OCI-M2 (cell line): Measurements from ENCODE around the gene HSPA12B.

ENCODE experiments used
- DNase-seq: peaks from one replicate; lab custom pipeline; 2025; ENCODE audit not compliant: unreplicated experiment; lab: John Stamatoyannopoulos, UW

Gene HSPA12B

DNA sequence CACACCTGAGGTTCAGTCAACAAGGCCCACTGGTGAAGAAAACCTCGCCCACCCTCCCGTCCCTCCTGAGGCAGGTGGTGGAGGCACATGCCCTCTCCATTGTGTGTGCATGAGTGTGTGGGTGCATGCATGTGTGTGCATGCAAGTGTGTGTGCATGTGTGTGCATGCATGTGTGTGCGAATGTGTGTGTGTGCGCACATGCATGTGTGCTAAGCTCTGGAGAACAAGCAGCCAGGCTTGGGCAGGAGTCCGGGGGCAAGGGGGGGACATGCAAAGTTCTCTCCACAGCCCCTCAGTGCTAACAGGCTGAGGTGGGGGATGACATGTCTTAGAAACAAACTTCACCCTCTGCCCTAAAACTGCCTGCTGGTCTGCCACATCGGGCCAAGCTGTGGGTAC is 3.1 kb upstream of the HSPA12B start:
- no peak for DNase-seq

DNA sequence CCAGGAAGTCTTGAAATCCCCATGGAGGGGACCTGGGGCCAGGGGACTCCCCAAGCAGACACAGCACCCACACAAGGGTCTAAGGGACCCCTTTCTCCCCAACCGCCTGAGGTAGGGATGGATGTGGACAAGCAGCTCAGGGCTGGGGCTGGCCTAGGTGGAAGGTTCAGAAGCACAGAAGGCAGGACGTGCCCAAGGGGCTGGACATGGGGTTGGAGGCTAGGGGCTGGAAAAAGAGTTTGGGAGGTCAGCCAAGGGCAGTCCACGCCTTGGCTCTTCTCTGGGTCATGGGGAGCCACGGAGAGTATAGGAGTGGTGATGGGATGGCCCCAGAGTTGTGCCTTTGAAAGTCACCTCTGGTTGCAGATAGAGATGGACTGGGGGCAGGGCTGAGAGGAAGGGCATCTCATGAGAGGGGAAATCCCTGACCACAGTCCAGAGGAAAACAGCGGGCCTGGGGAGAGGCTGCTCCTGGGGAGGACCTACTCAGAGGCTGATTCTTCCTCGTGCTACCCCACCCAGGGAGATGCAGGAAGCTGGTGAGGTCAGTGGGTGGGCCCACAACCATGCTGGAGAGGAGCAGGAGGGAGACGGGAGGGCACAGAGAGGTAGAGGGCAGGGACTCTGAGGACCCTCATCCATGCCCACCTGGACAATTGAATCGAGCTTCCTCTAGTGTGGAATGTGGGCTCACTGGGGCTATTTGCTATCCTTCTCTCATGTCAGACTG is 2.5 kb upstream of the HSPA12B start:
- DNase-seq = no peak

DNA sequence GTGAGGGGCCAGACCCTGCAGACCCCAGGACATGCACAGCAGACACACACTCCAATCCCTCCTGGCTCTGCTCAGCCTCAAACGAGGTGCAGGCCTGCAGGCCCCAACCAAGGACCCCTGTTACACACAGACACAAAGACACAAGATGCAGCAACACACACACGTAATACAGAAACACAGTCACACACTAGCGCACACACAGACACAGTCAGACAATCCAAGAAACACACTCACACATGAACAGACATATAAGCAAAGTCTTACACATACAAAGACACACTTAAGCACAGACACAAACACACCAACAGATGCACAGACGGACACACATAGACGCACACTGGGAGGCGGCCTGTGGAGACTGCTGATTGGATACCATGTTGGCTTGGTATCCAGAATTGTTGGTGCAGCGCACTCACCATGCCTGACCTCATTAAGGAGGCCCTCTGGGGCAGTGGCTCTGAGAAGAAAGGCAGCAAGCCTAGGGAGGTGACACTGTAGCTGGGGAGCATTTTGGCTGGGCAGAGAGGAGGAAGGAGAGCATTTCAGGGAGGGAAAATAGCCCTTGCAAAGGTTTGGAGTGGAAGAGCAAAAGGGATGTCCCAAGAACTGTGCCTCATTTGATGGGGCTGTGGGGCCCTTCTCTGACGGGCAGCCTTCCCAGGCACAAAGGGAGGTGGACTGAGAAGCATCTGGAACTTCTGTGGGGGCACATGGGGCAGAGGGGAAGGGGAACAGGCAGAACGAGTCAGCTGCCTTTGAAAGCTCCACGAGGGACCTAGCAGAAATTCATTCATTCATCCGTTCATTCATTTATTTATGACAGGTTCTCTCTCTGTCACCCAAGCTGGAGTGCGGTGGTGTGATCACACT is 1.4 kb upstream of the HSPA12B start:
- no peak for DNase-seq

DNA sequence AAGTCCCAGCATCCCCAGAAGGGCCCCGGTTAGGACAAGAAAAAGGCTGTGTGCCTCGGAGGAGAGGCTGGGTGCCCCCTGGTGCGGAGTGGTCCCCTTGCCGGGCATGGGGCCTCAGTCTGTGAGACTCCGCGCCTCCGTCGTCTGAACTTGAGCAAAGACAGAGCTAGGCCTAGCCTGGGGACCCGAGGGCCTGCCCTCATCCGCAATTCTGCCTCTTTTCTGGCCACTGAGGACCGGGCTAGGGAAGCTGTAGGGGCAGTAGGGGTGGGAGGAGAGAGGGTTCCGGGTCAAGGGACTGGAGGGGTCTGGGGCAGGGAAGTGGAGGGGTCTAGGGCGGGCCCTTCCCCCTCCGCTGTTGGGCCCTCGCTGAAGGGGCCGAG is 550 bp upstream of the HSPA12B start:
- no peak for DNase-seq

DNA sequence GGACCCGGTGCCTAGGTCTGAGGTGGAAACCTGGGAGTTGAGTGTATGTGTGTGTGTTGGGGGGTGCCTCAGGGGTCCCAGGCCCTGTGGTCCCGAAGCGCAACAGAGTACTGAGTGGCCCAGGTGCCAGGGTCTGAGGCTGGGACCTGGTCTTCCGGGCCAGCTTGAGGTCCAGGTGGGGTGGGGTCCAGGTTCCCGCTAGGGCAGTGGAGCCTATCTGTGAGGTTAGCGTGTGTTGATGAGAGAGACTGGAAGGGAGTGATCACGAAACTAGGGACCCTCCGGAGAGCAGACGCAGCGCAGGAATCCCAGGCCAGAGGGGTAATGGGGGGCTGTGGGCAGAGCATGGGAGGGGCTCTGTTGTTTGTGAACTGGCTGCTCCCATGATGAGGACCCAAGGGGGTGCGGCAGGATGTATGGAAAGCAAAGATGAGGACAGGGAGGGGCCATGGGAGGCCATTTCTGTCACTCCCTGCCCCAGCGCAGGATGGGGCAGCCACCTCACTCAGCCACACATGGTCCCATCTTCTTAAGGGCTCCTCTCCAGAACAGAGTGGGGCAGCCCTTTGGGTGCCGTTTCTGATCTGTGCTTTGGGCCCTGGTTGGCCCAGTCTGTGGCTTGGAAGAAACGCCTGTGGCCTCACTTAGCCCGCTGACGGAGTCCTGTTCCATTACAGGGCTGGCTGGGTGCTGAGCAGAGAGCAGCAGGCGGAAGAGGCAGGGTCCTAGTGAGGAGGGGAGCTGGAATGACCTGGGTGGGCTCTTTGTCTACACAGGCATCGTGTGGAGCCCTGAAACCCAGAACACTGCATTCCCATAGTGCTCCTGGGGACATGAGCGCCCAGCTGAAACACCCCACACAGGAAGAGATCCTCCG is 872 bp downstream of the HSPA12B start:
- DNase-seq = no peak

DNA sequence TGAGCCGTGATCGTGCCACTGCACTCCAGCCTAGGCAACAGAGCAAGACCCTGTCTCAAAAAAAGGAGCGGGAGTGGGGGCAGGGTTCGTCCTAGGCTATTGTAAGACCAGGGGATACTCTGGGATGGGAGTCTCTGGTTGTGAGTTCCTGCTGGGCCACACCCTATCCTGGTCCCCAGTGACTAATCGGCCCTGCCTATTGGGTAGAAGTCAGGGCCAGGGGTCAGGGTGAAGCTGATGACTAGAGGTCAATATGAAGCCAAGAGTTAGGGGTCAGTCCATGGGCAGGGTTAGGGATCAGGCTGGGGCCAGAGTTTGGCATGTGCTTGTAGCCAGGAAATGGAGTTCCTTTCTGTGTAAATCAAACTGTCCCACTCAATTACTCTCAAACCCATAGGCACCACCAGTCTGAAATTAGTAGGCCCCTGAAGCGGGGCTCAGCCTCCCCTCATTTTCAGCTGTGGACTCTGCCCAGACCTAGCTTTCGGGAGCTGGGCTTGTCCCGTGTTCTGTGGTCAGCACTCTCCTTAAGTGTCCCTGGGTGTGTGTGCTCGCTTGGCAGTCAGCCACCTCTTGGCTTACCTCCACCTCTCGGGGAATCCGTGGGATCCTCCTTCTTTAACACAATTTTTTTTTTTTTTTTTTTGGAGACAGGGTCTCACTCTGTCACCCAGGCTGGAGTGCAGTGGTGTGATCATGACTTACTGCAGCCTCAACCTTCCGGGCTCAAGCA is 1.8 kb downstream of the HSPA12B start:
- DNase-seq = no peak

DNA sequence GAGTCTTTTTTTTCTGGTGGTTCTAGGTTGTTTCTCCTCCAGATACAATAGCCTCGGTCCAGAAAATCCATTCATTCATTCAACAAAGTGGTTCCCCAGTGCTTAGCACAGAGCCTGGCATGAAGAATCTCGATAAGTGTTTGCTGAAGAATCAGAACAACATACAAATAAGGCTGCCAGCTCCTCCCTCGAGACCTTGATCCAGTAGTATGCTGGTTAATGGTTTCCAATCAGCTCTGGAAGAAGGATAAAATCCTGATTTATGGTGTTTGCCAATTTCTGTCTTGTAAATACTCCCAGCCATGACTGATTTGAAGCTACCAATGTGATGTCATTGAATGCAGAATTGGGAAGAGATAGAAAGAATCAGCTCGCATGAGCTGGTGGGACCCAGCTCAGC is 3.3 kb downstream of the HSPA12B start:
- no peak for DNase-seq

DNA sequence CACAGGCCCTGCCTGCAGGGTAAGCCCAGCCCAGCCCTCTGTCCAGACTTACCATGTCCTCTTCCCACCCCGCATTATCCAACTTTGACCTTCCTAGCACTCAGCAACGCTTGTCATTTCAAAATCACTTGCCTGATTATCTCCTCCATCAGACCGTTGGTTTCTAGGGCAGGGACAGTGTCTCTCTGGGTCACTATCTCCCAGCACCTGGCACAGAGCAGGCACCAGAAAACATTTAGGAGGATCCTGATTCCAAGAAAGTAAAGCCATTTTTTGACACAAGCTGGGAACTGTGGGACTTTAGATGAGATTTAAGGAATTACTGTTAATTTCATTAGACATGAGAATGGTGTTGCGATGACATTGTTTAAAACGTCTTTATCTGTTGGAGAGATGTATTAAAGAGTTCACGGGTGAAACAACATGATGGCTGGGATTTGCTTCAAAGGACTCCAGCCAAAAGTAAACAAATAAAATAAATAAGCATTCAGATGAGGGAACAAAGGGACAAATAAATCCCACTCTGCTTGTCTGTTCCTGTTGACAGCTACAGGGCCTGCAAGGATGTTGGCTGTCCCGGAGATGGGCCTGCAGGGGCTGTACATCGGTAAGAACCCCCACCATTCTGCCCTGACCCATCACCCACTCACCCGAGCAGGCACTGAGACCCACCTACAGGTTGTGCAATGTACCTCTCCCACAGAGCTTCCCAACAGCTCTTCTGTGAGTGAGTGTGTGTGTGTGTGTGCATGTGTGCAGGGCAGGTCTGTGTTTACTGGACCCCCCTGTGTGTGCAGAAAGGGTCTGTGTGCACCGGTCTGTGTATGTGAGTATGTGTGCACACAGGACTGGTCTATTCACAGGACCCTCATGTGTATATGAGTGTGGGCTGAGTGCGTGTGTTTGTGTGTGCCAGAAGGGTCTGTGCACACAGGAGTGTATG is 5.9 kb downstream of the HSPA12B start:
- DNase-seq = no peak

DNA sequence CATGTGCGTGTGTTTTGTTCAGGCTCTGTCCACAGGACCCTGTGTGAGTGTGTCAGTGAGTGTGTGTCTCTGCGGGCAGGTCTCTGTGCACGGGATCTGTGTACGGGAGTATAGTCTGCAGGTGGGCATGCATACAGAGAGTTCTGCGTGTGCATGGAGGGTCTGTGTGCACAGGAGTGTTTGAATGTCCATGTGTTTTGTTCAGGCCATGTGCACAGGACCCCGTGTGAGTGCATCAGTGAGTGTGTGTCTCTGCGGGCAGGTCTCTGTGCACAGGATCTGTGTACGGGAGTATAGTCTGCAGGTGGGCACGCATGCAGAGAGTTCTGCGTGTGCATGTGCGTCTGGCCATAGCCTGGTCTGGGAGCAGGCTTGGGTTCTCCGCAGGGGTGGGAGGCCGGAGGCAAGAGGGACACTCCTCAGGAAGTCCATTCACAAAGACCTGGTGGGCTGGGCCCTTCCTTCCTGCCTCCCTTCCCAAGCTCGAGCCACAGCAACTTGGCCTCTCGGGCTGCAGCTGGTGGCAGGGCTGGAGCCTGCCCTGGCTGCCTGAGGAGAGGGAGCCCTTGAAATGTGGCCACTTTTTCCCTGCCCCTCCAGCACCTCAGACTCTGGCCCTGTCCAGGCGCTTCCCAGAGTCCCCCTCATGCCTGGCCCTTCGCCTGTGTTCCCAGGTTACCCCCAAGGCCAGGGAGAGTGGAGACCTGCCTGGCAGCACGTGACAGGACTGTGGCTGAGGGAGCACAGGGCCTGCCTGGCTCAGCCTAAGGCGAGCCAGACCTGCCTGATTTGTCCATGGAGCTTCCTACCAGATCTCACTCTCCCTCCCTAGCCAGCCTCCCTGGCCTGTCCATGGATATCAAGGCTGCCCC is 6.8 kb downstream of the HSPA12B start:
- no peak for DNase-seq

DNA sequence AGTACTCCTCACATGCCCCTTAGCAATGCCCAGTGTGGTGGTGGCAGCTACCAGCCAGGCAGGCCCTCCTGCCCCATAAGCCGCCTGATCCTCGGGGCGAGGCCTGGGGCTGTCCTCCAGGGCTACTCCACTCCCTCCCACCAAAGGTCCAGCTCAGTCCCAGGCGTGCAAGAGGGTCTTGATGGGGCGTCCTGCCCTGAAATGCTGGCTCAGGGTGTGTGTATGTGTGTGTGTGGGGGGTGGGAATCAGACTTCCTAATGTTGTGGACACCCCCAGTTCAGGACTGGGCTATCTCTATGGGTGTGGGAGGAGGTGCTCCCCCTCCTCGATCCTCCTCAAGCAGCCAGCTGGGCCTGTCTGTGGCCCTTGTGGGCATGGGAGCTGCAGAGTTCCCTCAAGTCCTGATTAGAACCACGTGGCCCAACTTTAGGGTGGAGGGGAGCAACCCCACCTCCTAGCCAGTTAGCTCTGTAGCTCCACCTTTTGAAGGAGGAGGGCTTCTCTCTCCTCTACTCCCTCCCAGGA is 7.5 kb downstream of the HSPA12B start:
- DNase-seq = no peak

DNA sequence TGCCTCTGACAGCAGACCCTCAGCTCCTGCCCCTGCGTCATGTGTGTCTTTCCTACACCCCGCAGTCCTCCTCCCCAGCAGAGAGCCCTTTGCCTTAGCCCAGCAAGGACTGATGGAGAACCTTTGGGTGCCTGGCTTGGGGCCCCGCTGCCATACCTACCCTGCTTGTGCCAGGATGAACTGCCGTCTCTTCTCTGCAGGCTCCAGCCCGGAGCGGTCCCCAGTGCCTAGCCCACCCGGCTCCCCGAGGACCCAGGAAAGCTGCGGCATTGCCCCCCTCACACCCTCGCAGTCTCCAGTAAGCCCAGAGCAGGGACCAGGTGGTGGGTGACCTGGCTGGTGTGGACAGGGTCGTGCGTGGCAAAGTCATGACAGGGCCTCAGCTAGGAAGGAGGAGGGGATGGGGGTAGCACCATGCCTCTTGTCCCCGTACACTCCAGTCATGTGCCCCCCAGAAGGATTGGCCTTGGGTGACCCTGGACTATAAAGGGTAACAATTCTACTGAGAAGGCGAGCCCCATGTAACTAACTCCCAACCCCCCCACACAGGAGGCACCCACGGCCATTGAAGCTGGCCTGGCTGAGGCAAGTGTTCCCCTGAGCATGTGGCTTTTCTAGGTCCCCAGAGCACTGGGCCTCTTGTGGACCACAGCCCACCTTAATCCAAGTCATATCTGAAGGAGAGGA is 8.3 kb downstream of the HSPA12B start:
- DNase-seq = no peak

DNA sequence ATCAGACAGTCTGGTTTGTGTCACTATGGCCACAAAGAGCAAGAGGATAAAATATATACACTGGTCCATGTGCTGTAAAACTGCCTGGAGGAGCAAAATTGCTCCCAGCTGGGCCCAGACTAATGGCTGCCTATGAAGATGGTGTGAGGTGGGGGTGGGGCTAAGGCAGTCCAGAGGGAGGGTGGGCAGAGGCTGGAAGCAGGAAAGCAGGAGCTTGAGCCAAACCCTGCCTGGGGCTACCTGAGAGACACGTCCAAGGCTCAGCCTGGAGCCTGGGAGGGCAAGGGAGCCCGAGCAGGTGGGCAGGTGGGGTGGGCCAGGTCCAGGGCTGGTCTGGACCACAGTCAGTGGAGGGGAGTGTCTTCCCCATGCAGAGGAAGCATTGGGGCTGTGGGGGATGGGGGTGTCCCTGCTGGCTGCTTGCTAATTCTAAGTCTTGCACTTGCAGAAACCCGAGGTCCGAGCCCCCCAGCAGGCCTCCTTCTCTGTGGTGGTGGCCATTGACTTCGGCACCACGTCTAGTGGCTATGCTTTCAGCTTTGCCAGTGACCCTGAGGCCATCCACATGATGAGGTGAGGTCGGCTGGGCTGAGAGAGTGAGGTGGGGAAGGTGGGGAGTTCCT is 9.5 kb downstream of the HSPA12B start:
- DNase-seq = no peak

DNA sequence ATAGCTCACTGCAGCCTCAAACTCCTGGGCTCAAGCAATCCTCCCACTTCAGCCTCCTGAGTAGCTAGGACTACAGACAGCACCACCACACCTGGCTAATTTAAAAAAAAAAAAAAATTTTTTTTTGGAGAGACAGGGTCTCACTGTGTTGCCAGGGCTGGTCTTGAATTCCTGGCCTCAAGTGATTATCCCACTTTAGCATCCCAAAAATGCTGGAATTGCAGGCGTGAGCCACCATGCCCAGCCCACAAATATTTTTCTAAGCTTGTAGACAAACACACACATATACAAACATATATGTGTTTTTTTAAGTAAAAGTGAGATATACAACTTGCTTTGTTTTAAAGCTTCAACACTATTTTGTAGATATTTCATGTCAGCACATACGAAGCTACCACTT is 10.8 kb downstream of the HSPA12B start:
- DNase-seq = no peak

DNA sequence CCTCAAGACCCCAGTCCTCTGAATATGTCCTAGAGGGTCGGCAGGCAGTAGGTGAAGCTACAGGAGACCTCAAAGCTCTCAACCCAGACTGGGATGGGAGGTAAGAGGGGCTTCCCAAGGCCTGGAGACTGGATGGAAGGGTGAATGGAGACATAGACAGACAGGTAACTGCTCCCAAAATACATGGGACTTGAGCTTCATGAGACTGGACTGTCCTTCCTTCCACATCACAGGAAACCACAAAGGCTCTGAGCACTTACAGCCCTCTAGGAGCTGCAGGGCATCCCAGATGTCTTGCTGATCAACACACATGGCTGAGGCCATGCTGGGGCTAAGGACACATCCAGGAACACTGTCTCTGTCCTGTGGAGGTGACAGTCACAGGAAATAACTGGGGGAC is 11.6 kb downstream of the HSPA12B start:
- DNase-seq = no peak

DNA sequence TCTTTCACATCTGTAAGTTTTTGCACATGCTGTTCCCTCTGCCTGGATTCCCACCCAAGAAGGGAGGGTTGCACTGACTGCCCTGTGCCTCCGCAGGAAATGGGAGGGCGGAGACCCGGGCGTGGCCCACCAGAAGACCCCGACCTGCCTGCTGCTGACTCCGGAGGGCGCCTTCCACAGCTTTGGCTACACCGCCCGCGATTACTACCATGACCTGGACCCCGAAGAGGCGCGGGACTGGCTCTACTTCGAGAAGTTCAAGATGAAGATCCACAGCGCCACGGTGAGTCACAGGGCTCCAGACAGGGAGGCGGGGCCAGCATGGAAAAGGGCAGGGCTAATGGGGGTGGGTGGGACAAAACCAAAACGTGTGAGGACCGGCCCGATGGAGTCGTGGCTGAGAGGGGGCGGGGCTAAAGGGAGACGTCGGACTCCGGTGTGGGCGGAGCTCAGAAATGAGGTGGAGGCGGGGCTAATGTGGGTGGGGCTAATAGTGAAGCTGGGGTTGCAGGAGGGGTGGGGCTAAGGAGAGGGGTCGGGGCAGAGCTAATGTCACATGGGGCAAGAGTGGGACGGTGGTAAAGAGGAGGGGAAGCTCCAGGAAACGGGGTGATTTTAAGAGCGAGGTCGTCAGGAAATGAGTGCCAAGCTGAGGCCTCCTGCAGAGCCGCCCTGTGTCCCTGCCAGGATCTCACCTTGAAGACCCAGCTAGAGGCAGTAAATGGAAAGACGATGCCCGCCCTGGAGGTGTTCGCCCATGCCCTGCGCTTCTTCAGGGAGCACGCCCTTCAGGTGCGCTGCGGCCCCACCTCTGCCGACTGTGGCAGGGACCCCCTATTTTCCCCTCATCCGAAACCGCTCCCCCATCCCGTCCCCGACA is 12.6 kb downstream of the HSPA12B start:
- peak; percentile 33 for DNase-seq

DNA sequence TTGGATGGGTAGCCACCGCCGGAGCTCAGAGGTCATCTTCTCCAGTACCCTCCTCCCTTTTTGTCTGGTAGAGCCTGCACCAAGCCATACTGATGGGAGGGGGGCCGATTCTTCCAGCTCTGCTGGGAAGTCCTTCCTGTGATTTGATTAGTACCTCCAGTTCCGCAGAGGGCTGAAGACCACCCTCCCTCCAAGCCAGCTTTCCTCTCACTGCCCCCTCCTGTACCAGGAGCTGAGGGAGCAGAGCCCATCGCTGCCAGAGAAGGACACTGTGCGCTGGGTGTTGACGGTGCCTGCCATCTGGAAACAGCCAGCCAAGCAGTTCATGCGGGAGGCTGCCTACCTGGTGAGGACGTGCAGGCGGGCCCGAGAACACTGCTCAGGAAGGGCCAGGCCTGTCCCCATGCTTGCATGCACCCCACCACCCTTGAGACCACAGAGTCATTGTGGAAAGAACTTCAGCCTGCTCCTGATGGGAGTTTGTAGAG is 13.2 kb downstream of the HSPA12B start:
- no peak for DNase-seq
